Muscle layer of colon (tissue), 2 donors: ENCODE data around the gene PPP6R2.
"Not testable (repeated sequence)": the region's sequence is repeated elsewhere in the genome, so short reads cannot be mapped to it uniquely, and the experiment has no call there.

Source experiments
- H3K27ac ChIP-seq: one replicate; pipeline ENCODE4 v1.7.0; 2013; ENCODE audit warnings: low read depth, mild to moderate bottlenecking, low read length, moderate library complexity
- H3K27me3 ChIP-seq, 2 donors: one replicate each; pipeline ENCODE4 v1.7.0; 2013; ENCODE audit warnings: low read length in 2 of 2, mild to moderate bottlenecking in 2 of 2; ENCODE audit not compliant: insufficient read depth in 2 of 2, control insufficient read depth in 1 of 2
- H3K36me3 ChIP-seq: one replicate; pipeline ENCODE4 v1.7.0; 2013; ENCODE audit warnings: mild to moderate bottlenecking, low read length; ENCODE audit not compliant: insufficient read depth
- H3K4me1 ChIP-seq: one replicate; pipeline ENCODE4 v1.7.0; 2013; ENCODE audit warnings: mild to moderate bottlenecking, low read length; ENCODE audit not compliant: insufficient read depth
- H3K4me3 ChIP-seq, 2 donors: one replicate each; pipeline ENCODE4 v1.7.0; 2013; ENCODE audit warnings: low read length in 2 of 2, low read depth in 1 of 2, mild to moderate bottlenecking in 1 of 2, moderate library complexity in 1 of 2
- H3K9ac ChIP-seq: one replicate; pipeline ENCODE4 v1.7.0; 2013; ENCODE audit warnings: low read length
- H3K9me3 ChIP-seq: one replicate; pipeline ENCODE4 v1.7.0; 2013; ENCODE audit warnings: mild to moderate bottlenecking, low read length
- donor health status: abdominal sarcoma.
- donor health status: Adenocarcinoma of cecum.

PPP6R2 gene

DNA sequence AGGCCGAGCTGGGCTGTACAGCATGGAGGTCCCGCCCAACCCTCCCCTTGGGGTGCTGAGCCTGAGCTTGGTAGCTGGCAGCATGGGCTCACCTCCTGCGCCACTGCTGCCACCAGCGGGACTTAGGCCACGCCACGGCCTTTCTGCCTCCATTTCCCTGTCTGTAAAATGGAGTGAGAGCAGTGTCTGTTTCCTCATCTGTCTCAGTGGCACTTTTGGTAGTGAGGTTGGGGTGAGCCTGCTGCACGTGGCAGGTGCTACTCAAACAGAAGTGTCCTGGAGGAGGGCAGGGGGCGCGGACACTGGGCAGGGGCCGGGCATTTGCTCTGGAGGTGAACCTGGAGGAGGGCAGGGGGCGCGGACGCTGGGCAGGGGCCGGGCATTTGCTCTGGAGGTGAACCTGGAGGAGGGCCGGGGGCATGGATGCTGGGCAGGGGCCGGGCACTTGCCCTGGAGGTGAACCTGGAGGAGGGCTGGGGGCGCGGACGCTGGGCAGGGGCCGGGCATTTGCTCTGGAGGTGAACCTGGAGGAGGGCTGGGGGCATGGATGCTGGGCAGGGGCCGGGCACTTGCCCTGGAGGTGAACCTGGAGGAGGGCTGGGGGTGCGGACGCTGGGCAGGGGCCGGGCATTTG, 89.9 kb downstream of the PPP6R2 start:
- H3K27me3 ChIP-seq, H3K4me3 ChIP-seq, H3K9ac ChIP-seq, H3K9me3 ChIP-seq, H3K4me1 ChIP-seq, H3K27ac ChIP-seq: not testable (repeated sequence)
- H3K36me3 ChIP-seq = peaks cover 66% of the 10 kb centered on the region

DNA sequence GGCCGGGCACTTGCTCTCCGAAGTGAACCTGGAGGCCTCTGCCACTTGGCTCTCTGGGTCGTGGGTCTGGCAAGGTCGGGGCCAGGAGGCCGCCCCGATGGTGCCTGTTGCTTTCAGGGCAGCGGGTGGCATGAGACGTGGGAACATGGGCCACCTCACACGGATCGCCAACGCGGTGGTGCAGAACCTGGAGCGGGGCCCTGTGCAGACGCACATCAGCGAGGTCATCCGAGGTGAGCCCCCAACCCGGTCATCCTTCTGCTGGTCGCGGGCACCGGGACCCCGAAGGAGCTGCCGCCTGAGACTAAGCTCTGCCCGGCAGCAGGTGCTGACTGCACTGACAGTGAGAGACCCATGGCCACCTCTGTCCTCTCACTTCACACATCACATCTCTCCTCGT, 91.7 kb downstream of the PPP6R2 start:
- no peaks in the 10 kb centered on the region for H3K27me3 ChIP-seq
- H3K4me1 ChIP-seq = no peaks in the 10 kb centered on the region
- H3K9ac ChIP-seq = no peak overlapping the region
- H3K9me3 ChIP-seq = no peaks in the 10 kb centered on the region
- peaks cover 69% of the 10 kb centered on the region for H3K36me3 ChIP-seq
- H3K4me3 ChIP-seq = no peak overlapping the region
- H3K27ac ChIP-seq = no peak overlapping the region

DNA sequence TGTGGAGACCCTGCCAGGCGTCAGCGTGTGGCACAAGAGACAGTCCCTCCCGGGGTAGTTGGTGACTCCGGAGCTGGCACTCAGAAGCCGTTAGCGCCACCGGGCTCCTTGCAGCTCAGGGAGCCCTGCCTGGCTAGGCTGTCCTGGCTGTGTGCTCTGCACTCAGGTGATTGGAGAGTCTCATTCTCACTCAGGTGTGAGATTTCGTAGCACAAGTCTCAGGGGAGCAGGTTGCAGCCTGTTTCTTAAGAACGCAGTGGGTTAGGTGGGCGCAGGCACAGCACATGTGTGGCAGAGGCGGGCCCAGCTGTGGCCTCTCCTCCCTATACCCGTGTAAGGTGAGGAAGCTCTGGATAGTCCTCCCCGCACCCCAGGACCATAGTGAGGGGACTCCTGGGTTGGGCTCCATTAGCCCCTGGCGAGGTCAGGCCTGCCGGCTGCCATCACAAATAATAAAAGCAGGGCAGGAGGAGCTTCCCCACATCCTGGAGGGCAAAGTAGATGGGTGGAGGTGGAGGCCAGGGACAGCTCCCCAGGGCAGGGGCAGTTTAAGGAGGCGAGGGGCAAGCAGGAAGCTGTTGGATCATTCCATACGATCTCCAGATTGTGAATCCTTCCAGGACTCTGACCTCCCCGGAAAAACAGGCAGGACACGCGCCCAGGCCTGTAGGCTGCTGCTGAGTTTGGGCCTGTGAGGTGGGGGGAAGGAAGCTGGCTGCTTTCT, 92.3 kb downstream of the PPP6R2 start:
- no peaks in the 10 kb centered on the region for H3K4me1 ChIP-seq
- no peaks in the 10 kb centered on the region for H3K27me3 ChIP-seq
- no peak overlapping the region for H3K9ac ChIP-seq
- H3K9me3 ChIP-seq = no peaks in the 10 kb centered on the region
- no peak overlapping the region for H3K27ac ChIP-seq
- no peak overlapping the region for H3K4me3 ChIP-seq
- H3K36me3 ChIP-seq = peaks cover 69% of the 10 kb centered on the region

DNA sequence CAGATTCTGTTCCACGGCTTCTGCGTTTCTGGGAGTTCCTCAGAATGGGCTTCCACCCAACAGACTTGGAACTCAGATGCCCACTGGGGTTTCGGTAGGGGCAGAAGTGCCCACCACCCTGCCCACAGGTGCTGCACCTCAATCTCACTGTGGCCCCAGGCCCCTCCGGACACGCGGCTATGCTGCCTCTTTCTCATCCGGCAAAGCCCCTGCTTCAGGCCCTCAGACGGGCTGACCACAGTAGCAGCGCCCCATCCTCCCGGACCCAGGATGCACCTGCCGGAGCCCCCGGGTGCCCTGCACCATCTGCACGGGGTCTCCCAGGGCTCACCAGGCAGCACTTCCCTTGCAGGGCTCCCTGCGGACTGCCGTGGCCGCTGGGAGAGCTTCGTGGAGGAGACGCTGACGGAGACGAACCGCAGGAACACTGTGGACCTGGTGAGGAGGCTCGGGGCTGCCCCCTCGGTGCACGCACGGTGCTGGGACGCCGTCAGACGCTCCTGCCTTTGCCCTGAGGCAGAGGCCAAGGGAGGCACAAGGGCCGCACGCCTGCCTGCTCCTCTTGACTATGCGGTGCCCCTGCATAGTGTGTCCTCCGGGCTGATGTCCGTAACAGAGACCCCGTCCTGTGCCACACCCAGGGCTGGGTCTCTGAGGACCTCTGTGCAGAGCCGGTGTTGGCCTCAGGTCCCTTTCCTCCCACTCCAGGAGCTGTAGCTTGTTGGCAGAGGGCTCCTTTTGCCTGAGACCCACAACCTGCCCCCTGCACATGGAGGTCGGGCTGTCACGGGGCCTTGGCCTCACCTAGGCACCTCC, 93.1 kb downstream of the PPP6R2 start:
- no peak overlapping the region for H3K27ac ChIP-seq
- no peaks in the 10 kb centered on the region for H3K27me3 ChIP-seq
- H3K36me3 ChIP-seq = peaks cover 69% of the 10 kb centered on the region
- no peaks in the 10 kb centered on the region for H3K9me3 ChIP-seq
- H3K4me3 ChIP-seq = no peak overlapping the region
- H3K4me1 ChIP-seq = no peaks in the 10 kb centered on the region
- H3K9ac ChIP-seq = no peak overlapping the region

DNA sequence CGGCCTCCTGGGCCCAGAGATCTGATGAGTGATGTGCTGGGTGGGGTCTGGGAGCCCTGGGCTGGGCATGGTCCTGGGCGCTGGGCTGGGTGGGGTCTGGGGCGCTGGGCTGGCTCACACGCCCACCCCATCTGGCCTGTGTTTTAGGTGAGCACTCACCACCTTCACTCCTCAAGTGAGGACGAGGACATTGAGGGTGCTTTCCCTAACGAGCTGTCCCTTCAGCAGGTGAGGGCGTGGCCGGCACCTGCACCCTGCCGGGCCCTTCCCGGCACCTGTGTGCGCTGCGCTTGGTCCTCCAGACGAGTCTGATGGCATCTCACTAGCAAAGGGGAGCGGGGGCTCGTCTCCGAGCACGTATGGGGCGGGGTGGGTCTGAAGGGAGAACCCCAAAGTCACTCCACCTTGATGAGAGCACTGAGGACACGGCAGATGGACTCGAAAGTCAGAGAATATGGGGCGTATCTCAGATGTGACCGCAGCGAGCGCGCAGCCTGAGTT, 93.8 kb downstream of the PPP6R2 start:
- H3K4me3 ChIP-seq = no peak overlapping the region
- H3K9ac ChIP-seq = no peak overlapping the region
- H3K36me3 ChIP-seq = peaks cover 69% of the 10 kb centered on the region
- H3K27me3 ChIP-seq = no peaks in the 10 kb centered on the region
- H3K9me3 ChIP-seq = no peaks in the 10 kb centered on the region
- no peaks in the 10 kb centered on the region for H3K4me1 ChIP-seq
- H3K27ac ChIP-seq = no peak overlapping the region

DNA sequence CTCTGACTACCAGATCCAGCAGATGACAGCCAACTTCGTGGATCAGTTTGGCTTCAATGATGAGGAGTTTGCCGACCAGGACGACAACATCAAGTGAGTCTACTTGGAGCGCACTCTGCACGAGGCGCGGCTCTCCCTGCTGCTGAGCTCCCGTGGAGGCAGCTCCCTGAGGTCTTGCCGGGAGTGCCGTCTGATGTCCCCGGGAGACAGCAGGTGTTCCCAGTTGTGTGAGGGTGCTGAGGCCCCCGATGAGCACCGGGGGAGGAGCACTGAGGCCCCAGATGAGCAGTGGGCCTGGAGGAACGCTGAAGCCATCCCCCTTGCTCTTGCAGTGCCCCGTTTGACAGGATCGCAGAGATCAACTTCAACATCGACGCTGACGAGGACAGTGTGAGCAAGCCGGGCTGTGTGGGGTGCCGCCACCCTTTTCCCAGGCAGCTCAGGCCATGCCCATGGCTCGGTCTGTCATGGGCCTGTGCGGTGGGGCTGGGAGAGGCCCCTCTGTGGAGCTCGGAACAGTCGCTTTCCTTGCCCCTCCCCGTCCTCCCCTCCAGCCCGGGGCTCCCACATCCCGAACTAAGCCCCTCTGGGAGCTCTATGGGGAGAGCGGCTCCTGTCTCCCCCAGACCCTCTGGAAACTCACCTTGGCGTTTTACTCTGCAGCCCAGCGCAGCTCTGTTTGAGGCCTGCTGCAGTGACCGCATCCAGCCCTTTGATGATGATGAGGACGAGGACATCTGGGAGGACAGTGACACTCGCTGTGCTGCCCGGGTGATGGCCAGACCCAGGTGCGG, 94.6 kb downstream of the PPP6R2 start:
- Histone ChIP-seq H3K4me1 (no peaks in the 10 kb centered on the region), H3K27me3 (no peaks in the 10 kb centered on the region), H3K9me3 (no peaks in the 10 kb centered on the region), H3K9ac (no peak overlapping the region), H3K4me3 (no peak overlapping the region), H3K27ac (no peak overlapping the region), H3K36me3 (peaks cover 60% of the 10 kb centered on the region)

DNA sequence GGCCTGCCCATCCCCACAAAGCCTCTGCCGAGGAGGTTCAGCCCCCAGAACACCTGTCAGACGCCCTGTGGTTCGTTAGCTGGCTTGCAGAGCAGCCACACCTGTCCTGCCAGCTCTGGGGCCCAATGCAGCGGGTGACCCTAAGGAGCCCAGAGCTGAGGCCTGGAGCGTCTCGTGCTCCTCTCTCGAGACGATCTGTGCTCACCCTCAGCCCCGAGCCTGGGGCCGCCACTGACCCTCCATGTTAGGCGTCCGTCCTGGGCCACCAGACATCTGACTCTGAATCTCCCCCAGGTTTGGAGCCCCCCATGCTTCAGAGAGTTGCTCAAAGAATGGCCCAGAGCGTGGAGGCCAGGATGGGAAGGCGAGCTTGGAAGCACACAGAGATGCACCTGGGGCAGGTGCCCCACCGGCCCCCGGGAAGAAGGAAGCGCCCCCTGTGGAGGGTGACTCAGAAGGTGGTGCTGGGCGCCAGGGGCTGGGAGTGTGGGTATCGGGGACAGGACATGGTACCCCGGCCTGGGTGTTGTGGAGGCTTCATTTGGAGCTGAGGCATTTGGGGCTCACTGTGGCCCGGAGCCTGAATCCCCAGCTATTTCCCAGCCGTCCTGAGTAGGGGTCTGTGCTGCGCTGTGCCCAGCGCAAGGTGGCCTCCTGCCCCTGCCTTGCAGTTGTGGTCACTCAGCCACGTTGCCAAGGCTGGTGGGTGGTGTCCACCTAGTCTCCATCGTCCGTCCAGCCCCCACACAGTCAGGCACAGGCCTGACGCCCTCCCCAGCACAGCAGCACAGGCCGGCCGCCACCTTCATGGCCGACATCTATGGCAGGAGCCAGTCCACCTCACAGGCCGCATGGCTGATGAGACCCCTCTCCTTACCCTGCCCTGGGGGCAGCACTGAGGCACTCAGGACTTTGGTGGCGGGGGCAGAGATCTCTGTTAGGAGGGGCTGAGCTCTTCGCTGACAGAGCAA, 95.5 kb downstream of the PPP6R2 start:
- H3K36me3 ChIP-seq = peaks cover 59% of the 10 kb centered on the region
- H3K27ac ChIP-seq = no peak overlapping the region
- H3K9ac ChIP-seq = no peak overlapping the region
- no peaks in the 10 kb centered on the region for H3K9me3 ChIP-seq
- no peak overlapping the region for H3K4me3 ChIP-seq
- H3K4me1 ChIP-seq = no peaks in the 10 kb centered on the region
- no peaks in the 10 kb centered on the region for H3K27me3 ChIP-seq

DNA sequence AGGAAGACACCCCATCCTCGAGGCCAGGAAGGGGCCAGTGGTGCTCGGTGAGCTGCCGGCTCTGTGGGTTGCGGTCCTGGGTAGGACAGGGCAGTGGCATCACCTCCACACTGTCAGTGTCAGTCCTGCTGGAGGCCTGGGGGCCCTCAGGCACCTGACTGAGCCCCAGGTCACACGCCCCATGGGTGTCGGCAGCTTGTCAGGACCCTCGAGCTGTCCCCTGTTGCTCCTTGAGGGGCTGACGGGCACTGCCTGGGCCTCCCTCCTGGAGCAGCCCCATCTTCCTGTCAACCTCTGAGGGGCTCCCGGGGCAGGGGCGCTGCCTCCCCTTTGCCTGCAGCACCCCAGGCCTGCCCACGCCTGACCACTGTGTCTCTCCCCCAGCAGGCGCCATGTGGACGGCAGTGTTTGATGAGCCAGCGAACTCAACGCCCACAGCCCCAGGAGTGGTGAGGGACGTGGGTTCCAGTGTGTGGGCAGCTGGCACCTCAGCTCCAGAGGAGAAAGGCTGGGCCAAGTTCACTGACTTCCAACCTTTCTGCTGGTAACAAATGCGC, 96.3 kb downstream of the PPP6R2 start:
- H3K9me3 ChIP-seq = no peaks in the 10 kb centered on the region
- H3K4me3 ChIP-seq = no peak overlapping the region
- H3K27me3 ChIP-seq = no peaks in the 10 kb centered on the region
- H3K4me1 ChIP-seq = no peaks in the 10 kb centered on the region
- H3K36me3 ChIP-seq = peaks cover 59% of the 10 kb centered on the region
- H3K9ac ChIP-seq = no peak overlapping the region
- no peak overlapping the region for H3K27ac ChIP-seq

DNA sequence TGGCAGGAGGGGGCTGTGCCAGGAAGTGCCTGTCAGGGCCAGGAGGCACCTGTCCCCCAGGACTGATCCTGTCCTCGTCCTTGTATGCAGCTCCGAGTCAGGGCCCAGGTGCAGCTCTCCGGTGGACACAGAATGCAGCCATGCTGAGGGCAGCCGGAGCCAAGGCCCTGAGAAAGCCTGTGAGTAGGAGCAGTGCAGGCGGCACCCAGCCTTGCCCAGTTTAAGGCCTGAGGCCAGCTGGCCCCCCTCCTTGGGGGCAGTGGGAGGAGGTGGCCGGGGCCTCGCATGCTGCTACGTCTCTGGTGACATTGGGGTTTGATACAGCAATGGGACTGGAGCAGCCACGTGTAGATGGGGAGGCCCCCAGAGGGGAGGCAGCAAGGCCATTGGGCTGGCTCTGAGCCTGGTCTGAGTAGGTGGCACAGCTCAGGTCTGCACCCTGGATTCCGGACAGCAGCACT, 96.8 kb downstream of the PPP6R2 start:
- no peak overlapping the region for H3K4me3 ChIP-seq
- no peak overlapping the region for H3K27ac ChIP-seq
- no peaks in the 10 kb centered on the region for H3K9me3 ChIP-seq
- peaks cover 57% of the 10 kb centered on the region for H3K36me3 ChIP-seq
- peaks cover 4% of the 10 kb centered on the region for H3K4me1 ChIP-seq
- H3K9ac ChIP-seq = no peak overlapping the region
- no peaks in the 10 kb centered on the region for H3K27me3 ChIP-seq
